Measurements from ENCODE around the gene TVP23A. TPM values are rescaled to one million over a fixed set of nuclear protein-coding genes. Genes with fewer than 3 reads are reported as not detected.

The TVP23A gene
- total RNA-seq (2021; fragmentation: NEBNext Ultra II Directional; extraction: Animal tissue kit (Norgen Biotek cat#: 25700)) = not detected
- long read RNA-seq = 0 reads

- no peak for DNase-seq
Measured at GRCh38 chr16:10817963-10818941, at the start of gene TVP23A. Gene TVP23A, minus strand, starts transcription at chr16:10818794. Its CDS starts 301 bp downstream, at chr16:10818493.

GRCh38 chr16:10868104-10868595, 49.6 kb upstream of the TVP23A start:
- Mint-ChIP-seq H3K36me3 (ENCODE audit: low read depth) (no peaks in the 10 kb centered on the region), H3K27me3 (ENCODE audit: insufficient read depth) (peaks cover 30% of the 10 kb centered on the region), H3K4me1 (ENCODE audit: low read depth) (peaks cover 32% of the 10 kb centered on the region), H3K27ac (no peak overlapping the region), H3K4me3 (no peak overlapping the region), H3K9me3 (no peaks in the 10 kb centered on the region)
- DNase-seq = no peak
- no peak for TF ChIP-seq CTCF (IDR thresholded peaks at IDR 0.05)

More at GRCh38 chr16:10817963-10818941, at the start of gene TVP23A:
- no peak for TF ChIP-seq CTCF (IDR thresholded peaks at IDR 0.05)
- Mint-ChIP-seq H3K27ac (no peak within 1 kb of the TSS), H3K9me3 (no peaks in the 10 kb centered on the region), H3K4me3 (no peak within 1 kb of the TSS), H3K36me3 (ENCODE audit: low read depth) (no peaks in the 10 kb centered on the region), H3K27me3 (ENCODE audit: insufficient read depth) (peaks cover 29% of the 10 kb centered on the region), H3K4me1 (ENCODE audit: low read depth) (no peaks in the 10 kb centered on the region)

- peaks cover 27% of the 10 kb centered on the region for H3K27me3 Mint-ChIP-seq (ENCODE audit: insufficient read depth)
- H3K4me3 Mint-ChIP-seq = no peak overlapping the region
- peaks cover 34% of the 10 kb centered on the region for H3K4me1 Mint-ChIP-seq (ENCODE audit: low read depth)
- no peak for DNase-seq
- H3K9me3 Mint-ChIP-seq = no peaks in the 10 kb centered on the region
- no peak overlapping the region for H3K27ac Mint-ChIP-seq
- no peaks in the 10 kb centered on the region for H3K36me3 Mint-ChIP-seq (ENCODE audit: low read depth)
- no peak for TF ChIP-seq CTCF (IDR thresholded peaks at IDR 0.05)
Measured at GRCh38 chr16:10867199-10867598, 48.6 kb upstream of the TVP23A start.

GRCh38 chr16:10865991-10866966, 47.7 kb upstream of the TVP23A start:
- Mint-ChIP-seq H3K4me3 (no peak overlapping the region), H3K36me3 (ENCODE audit: low read depth) (no peaks in the 10 kb centered on the region), H3K27ac (no peak overlapping the region), H3K9me3 (no peaks in the 10 kb centered on the region), H3K4me1 (ENCODE audit: low read depth) (peaks cover 29% of the 10 kb centered on the region), H3K27me3 (ENCODE audit: insufficient read depth) (peaks cover 32% of the 10 kb centered on the region)
- DNase-seq = no peak
- no peak for TF ChIP-seq CTCF (IDR thresholded peaks at IDR 0.05)

GRCh38 chr16:10862438-10862837, 43.8 kb upstream of the TVP23A start:
- Mint-ChIP-seq H3K36me3 (ENCODE audit: low read depth) (no peaks in the 10 kb centered on the region), H3K9me3 (no peaks in the 10 kb centered on the region), H3K27me3 (ENCODE audit: insufficient read depth) (peaks cover 35% of the 10 kb centered on the region), H3K27ac (no peak overlapping the region), H3K4me1 (ENCODE audit: low read depth) (peaks cover 11% of the 10 kb centered on the region), H3K4me3 (no peak overlapping the region)
- no peak for TF ChIP-seq CTCF (IDR thresholded peaks at IDR 0.05)
- peak; percentile 49 for DNase-seq

All from HFFc6 (cell line).